CD4-positive, CD25-positive, alpha-beta regulatory T cell (primary cell): ENCODE results near the gene KHDC1. TPM values are rescaled to one million over a fixed set of nuclear protein-coding genes. Genes with fewer than 3 reads are reported as not detected.

Experiments used
- ATAC-seq, 2 donors: fragments of 150-1000 bp; cut with Tn5 transposase; one replicate each; pipeline ENCODE4 v1.10.0; 2021; ENCODE audit warnings: low read depth in 2 of 2, moderate number of reproducible peaks in 2 of 2, moderate library complexity in 1 of 2
- DNase-seq, 3 donors: peaks; one replicate each; pipeline versions ENCODE4 v3.0.0 to v3.0.0-alpha.2; 2012 to 2022; ENCODE audit warnings: mixed read lengths in 1 of 3
- H3K27ac ChIP-seq: one replicate; pipeline ENCODE4 v1.7.0; 2013; ENCODE audit warnings: mild to moderate bottlenecking, low read length; ENCODE audit not compliant: insufficient read depth, poor library complexity, severe bottlenecking
- H3K27me3 ChIP-seq: one replicate; pipeline ENCODE4 v1.7.0; 2013; ENCODE audit warnings: low read length; ENCODE audit not compliant: control insufficient read depth, insufficient read depth
- H3K36me3 ChIP-seq: one replicate; pipeline ENCODE4 v1.7.0; 2013; ENCODE audit warnings: mild to moderate bottlenecking, low read length, moderate library complexity; ENCODE audit not compliant: control insufficient read depth, insufficient read depth
- H3K4me1 ChIP-seq: 2 replicates; pipeline ENCODE4 v1.7.0; 2013; ENCODE audit warnings: mild to moderate bottlenecking, low read length; ENCODE audit not compliant: insufficient read depth, control insufficient read depth, poor library complexity, severe bottlenecking
- H3K4me3 ChIP-seq: one replicate; pipeline ENCODE4 v1.7.0; 2013; ENCODE audit warnings: low read depth, mild to moderate bottlenecking, low read length, moderate library complexity
- H3K9me3 ChIP-seq, 2 experiments: 1 replicate in 1 of 2; 2 replicates in 1 of 2; pipeline ENCODE4 v1.7.0; 2013; ENCODE audit warnings: low read length in 2 of 2, mild to moderate bottlenecking in 1 of 2, moderate library complexity in 1 of 2; ENCODE audit not compliant: control insufficient read depth in 2 of 2
- H3K27ac Mint-ChIP-seq, 3 donors: one replicate each; pipeline ENCODE4 v1.8.0; 2020 to 2022; ENCODE audit warnings: mild to moderate bottlenecking in 3 of 3, mixed read lengths in 3 of 3, moderate library complexity in 2 of 3
- H3K27me3 Mint-ChIP-seq: one replicate; pipeline ENCODE4 v1.8.0; 2022; ENCODE audit warnings: mild to moderate bottlenecking, mixed read lengths
- H3K36me3 Mint-ChIP-seq: one replicate; pipeline ENCODE4 v1.8.0; 2020; ENCODE audit warnings: mixed read lengths
- H3K4me1 Mint-ChIP-seq, 4 donors: one replicate each; pipeline ENCODE4 v1.8.0; 2020 to 2022; ENCODE audit warnings: mixed read lengths in 4 of 4, mild to moderate bottlenecking in 1 of 4
- H3K4me3 Mint-ChIP-seq, 4 donors: one replicate each; pipeline ENCODE4 v1.8.0; 2020 to 2022; ENCODE audit warnings: mild to moderate bottlenecking in 4 of 4, mixed read lengths in 4 of 4, moderate library complexity in 3 of 4
- H3K9me3 Mint-ChIP-seq, 7 donors: one replicate each; pipeline ENCODE4 v1.8.0; 2020 to 2022; ENCODE audit warnings: mixed read lengths in 7 of 7, mild to moderate bottlenecking in 3 of 7, moderate library complexity in 2 of 7
- polyA plus RNA-seq, 4 donors: library from polyadenylated mRNA; unstranded; fragments of 300-500 nt; fragmentation: Illumina TruSeq; gene quantifications; one replicate each; pipeline ENCODE4 v1.2.3, GENCODE V29; 2021
- total RNA-seq: library from RNA; stranded (reverse); gene quantifications from one replicate; pipeline ENCODE4 v1.2.3, GENCODE V29; 2022

Gene KHDC1
- total and polyA plus RNA-seq, 5 donors from 2014 or later = 2.2 to 4.5 (median 3.1) TPM

- no peaks in the 10 kb centered on the region for H3K27me3 ChIP-seq
- DNase-seq (no peak), ATAC-seq (no peak)
- no peak overlapping the region for H3K27ac Mint-ChIP-seq
- H3K4me3 Mint-ChIP-seq = no peak overlapping the region
- no peaks in the 10 kb centered on the region for H3K4me1 ChIP-seq
- no peaks in the 10 kb centered on the region for H3K36me3 Mint-ChIP-seq
- peaks cover 2% of the 10 kb centered on the region for H3K27me3 Mint-ChIP-seq
- H3K27ac ChIP-seq = no peak overlapping the region
- H3K36me3 ChIP-seq = no peaks in the 10 kb centered on the region
- H3K9me3 ChIP-seq = no peaks in the 10 kb centered on the region
- H3K9me3 Mint-ChIP-seq = no peaks in the 10 kb centered on the region
- H3K4me1 Mint-ChIP-seq = no peaks in the 10 kb centered on the region
- H3K4me3 ChIP-seq = no peak overlapping the region
Observed at GRCh38 chr6:73227606-73228255, 35.3 kb downstream of the KHDC1 start.

DNA sequence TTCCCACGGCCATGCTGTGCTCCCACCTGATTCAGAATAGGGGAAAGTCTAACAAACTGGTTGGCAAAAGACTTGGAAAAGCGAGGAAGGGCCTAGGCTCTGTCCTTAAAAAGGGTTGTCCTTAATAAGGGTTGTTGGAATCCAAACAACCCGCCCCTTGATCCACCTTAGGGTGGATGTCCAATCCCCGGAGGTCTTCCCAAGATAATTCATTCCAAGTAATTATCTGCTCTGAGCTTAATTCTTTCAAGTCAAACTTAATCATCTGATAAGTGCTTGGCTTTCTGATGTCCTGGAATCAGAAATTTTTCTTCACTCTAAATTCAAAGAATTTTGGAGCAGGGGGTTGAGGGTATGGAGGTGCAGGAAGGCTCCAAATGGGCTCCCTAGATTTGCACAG is 37.6 kb downstream of the KHDC1 start, which contains the start of gene KHDC1L:
Gene KHDC1L (minus strand): TSS at position 101 of the 400 bp plus-strand sequence. CDS start 88 bp downstream, at position 13.
- ATAC-seq = no peak
- Mint-ChIP-seq H3K27ac (peak within 1 kb of the TSS in 1 of 3 donors; percentile 7), H3K27me3 (peaks cover 7% of the 10 kb centered on the region), H3K4me3 (no peak within 1 kb of the TSS), H3K9me3 (no peaks in the 10 kb centered on the region), H3K36me3 (no peaks in the 10 kb centered on the region), H3K4me1 (no peaks in the 10 kb centered on the region)
- no peak within 1 kb of the TSS for H3K27ac ChIP-seq
- H3K4me1 ChIP-seq = no peaks in the 10 kb centered on the region
- H3K36me3 ChIP-seq = no peaks in the 10 kb centered on the region
- H3K27me3 ChIP-seq = no peaks in the 10 kb centered on the region
- no peak within 1 kb of the TSS for H3K4me3 ChIP-seq
- no peak for DNase-seq
- no peaks in the 10 kb centered on the region for H3K9me3 ChIP-seq

- Mint-ChIP-seq H3K27ac (no peak overlapping the region), H3K9me3 (peaks cover 0 to 6% (median 0%) of the 10 kb centered on the region in 7 donors), H3K36me3 (no peaks in the 10 kb centered on the region), H3K4me1 (no peaks in the 10 kb centered on the region), H3K4me3 (no peak overlapping the region), H3K27me3 (no peaks in the 10 kb centered on the region)
- no peaks in the 10 kb centered on the region for H3K4me1 ChIP-seq
- no peak for DNase-seq
- H3K4me3 ChIP-seq = no peak overlapping the region
- no peaks in the 10 kb centered on the region for H3K9me3 ChIP-seq
- H3K27ac ChIP-seq = no peak overlapping the region
- H3K27me3 ChIP-seq = no peaks in the 10 kb centered on the region
- no peaks in the 10 kb centered on the region for H3K36me3 ChIP-seq
- ATAC-seq = no peak
Observed at GRCh38 chr6:73216859-73217258, 46.1 kb downstream of the KHDC1 start.

DNA sequence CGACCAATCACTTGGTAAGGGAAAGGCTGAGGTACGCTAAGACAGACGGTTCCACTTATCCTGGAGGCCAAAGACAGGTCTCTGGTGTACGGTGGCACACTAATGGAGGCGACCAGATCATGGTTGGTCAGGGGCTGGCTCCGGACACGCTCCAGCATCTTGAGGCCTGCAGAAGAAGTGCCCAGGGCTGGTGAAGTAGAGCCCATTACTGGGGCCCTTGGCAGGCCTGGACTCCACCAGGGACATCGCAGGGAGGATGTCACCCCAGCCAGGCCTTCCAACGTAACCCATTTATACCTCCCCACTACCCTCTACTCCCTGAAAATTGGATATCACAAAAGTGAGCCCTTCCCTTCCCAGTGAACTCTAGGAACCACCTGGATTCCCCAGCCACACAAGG is 53.9 kb downstream of the KHDC1 start:
- Mint-ChIP-seq H3K27me3 (peaks cover 5% of the 10 kb centered on the region), H3K9me3 (peaks cover 0 to 3% (median 0%) of the 10 kb centered on the region in 7 donors), H3K4me1 (no peaks in the 10 kb centered on the region), H3K36me3 (no peaks in the 10 kb centered on the region), H3K27ac (no peak overlapping the region), H3K4me3 (no peak overlapping the region)
- Histone ChIP-seq H3K4me1 (no peaks in the 10 kb centered on the region), H3K27me3 (no peaks in the 10 kb centered on the region), H3K4me3 (no peak overlapping the region), H3K9me3 (no peaks in the 10 kb centered on the region), H3K36me3 (no peaks in the 10 kb centered on the region), H3K27ac (no peak overlapping the region)
- DNase-seq (no peak), ATAC-seq (no peak)

- no peaks in the 10 kb centered on the region for H3K9me3 ChIP-seq
- no peaks in the 10 kb centered on the region for H3K27me3 ChIP-seq
- H3K36me3 ChIP-seq = no peaks in the 10 kb centered on the region
- H3K4me3 Mint-ChIP-seq = no peak overlapping the region
- no peak overlapping the region for H3K27ac ChIP-seq
- no peaks in the 10 kb centered on the region for H3K36me3 Mint-ChIP-seq
- no peak overlapping the region for H3K4me3 ChIP-seq
- no peak for DNase-seq
- H3K27ac Mint-ChIP-seq = no peak overlapping the region
- no peaks in the 10 kb centered on the region for H3K4me1 Mint-ChIP-seq
- H3K27me3 Mint-ChIP-seq = peaks cover 6% of the 10 kb centered on the region
- H3K9me3 Mint-ChIP-seq = peaks cover 0 to 3% (median 0%) of the 10 kb centered on the region in 7 donors
- no peak for ATAC-seq
- no peaks in the 10 kb centered on the region for H3K4me1 ChIP-seq
Observed at GRCh38 chr6:73207221-73207837, 55.7 kb downstream of the KHDC1 start.

DNA sequence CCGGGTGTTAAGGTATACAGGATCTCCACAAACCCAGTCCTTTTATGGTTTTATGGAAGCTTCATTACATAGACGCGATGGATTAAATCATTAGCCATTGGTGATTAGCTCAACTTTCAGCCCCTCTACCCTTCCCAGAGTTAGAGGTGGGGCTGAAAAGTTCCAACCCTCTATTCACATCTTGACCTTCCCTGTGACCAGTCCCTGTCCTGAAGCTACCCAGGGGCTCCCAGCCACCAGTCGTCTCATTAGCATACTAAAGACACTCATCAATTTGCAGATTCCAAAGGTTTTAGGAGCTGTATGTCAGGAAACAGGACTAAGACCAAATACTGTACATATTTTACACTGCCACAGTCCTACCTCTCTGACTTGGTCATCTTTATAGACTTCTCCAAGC is 58.7 kb downstream of the KHDC1 start:
- no peak overlapping the region for H3K4me3 ChIP-seq
- no peaks in the 10 kb centered on the region for H3K36me3 ChIP-seq
- no peaks in the 10 kb centered on the region for H3K4me1 ChIP-seq
- Mint-ChIP-seq H3K4me3 (no peak overlapping the region), H3K36me3 (no peaks in the 10 kb centered on the region), H3K4me1 (no peaks in the 10 kb centered on the region), H3K9me3 (peaks cover 0 to 4% (median 0%) of the 10 kb centered on the region in 7 donors), H3K27ac (no peak overlapping the region), H3K27me3 (peaks cover 6% of the 10 kb centered on the region)
- no peak overlapping the region for H3K27ac ChIP-seq
- no peaks in the 10 kb centered on the region for H3K9me3 ChIP-seq
- no peak for ATAC-seq
- no peak for DNase-seq
- H3K27me3 ChIP-seq = no peaks in the 10 kb centered on the region

DNA sequence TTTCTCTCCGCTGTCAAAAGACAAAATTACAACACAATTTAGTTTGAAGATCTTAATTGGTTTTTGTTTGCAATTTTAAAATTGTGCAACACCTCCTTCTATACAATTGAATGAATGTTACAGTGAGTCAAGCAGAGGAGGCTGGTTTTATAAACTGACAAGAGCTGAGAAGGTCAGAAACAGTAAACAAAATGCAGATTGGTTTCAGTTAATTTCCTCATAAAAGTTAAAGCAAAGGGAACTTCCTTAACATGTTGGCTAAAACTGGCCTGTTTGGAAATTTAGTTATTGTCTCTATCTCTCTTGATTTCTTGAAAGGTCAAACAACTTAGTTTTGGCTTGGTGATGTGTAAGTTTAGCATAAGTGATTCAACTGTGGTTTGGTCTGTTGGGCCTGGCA is 59.9 kb downstream of the KHDC1 start:
- Histone ChIP-seq H3K9me3 (no peaks in the 10 kb centered on the region), H3K36me3 (no peaks in the 10 kb centered on the region), H3K4me3 (no peak overlapping the region), H3K27ac (no peak overlapping the region), H3K27me3 (no peaks in the 10 kb centered on the region), H3K4me1 (no peaks in the 10 kb centered on the region)
- peaks cover 6% of the 10 kb centered on the region for H3K27me3 Mint-ChIP-seq
- no peak overlapping the region for H3K4me3 Mint-ChIP-seq
- H3K9me3 Mint-ChIP-seq = peaks cover 0 to 4% (median 0%) of the 10 kb centered on the region in 7 donors
- H3K27ac Mint-ChIP-seq = no peak overlapping the region
- ATAC-seq (no peak), DNase-seq (no peak)
- H3K4me1 Mint-ChIP-seq = no peaks in the 10 kb centered on the region
- no peaks in the 10 kb centered on the region for H3K36me3 Mint-ChIP-seq

GRCh38 chr6:73200735-73201134 is 62.3 kb downstream of the KHDC1 start:
- Mint-ChIP-seq H3K27ac (no peak overlapping the region), H3K4me3 (no peak overlapping the region), H3K9me3 (peaks cover 0 to 1% (median 0%) of the 10 kb centered on the region in 7 donors), H3K27me3 (peaks cover 6% of the 10 kb centered on the region), H3K4me1 (no peaks in the 10 kb centered on the region), H3K36me3 (no peaks in the 10 kb centered on the region)
- no peaks in the 10 kb centered on the region for H3K9me3 ChIP-seq
- no peak overlapping the region for H3K4me3 ChIP-seq
- DNase-seq (no peak), ATAC-seq (no peak)
- H3K27me3 ChIP-seq = no peaks in the 10 kb centered on the region
- H3K4me1 ChIP-seq = no peaks in the 10 kb centered on the region
- no peak overlapping the region for H3K27ac ChIP-seq
- no peaks in the 10 kb centered on the region for H3K36me3 ChIP-seq
